ENCODE measurements around the gene RUVBL1.

Gene RUVBL1

GRCh38 chr3:128067489-128067888 is 56.1 kb downstream of the RUVBL1 start:
- TF ChIP-seq CTCF (IDR thresholded peaks at IDR 0.05; ENCODE audit: low read depth, low read length) = no peak
- no peak overlapping the region for H3K4me3 ChIP-seq (ENCODE audit: low read depth, low read length)

DNA sequence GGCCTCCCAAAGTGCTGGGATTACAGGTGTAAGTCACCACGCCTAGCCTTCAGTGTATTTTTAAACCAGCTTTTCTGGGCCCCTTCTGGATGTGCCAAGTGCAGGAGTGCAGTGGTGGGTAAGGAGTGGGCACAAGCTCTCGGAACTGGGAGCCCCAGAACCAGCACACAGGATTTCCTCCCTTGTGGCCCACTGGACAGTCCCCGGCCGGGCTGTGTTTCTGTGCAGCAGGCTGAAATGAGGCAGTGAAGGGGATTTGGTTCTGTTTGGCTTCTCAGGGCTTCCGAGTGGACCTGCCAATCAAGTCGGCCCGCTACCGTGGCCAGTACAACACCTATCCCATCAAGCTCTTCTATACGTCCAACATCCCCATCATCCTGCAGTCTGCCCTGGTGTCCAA is 56.9 kb downstream of the RUVBL1 start:
- H3K4me3 ChIP-seq (ENCODE audit: low read depth, low read length) = no peak overlapping the region
- TF ChIP-seq CTCF (IDR thresholded peaks at IDR 0.05; ENCODE audit: low read depth, low read length) = no peak

DNA sequence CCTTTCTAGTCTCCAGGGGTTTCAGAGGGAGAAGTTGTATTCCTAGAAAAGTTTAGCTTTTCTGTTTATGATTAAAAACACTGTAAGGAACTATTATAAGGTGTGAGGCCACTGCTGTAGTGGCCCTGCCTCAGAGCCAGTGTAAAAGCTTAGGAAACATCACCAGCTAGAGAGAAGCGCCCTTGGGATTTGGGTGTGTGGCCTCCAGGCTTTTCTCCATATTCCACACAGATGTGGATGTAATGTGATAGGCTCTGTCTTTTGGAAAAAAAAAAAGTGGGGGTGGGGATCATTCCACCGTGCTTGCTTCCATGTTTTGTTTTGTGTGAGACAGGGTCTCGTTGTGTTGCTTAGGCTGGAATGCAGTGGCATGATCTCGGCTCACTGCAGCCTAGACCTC is 57.5 kb downstream of the RUVBL1 start:
- H3K4me3 ChIP-seq (ENCODE audit: low read depth, low read length) = no peak overlapping the region
- TF ChIP-seq CTCF (IDR thresholded peaks at IDR 0.05; ENCODE audit: low read depth, low read length) = no peak

GRCh38 chr3:128064962-128065361 is 58.6 kb downstream of the RUVBL1 start:
- no peak for TF ChIP-seq CTCF (IDR thresholded peaks at IDR 0.05; ENCODE audit: low read depth, low read length)
- H3K4me3 ChIP-seq (ENCODE audit: low read depth, low read length) = no peak overlapping the region

DNA sequence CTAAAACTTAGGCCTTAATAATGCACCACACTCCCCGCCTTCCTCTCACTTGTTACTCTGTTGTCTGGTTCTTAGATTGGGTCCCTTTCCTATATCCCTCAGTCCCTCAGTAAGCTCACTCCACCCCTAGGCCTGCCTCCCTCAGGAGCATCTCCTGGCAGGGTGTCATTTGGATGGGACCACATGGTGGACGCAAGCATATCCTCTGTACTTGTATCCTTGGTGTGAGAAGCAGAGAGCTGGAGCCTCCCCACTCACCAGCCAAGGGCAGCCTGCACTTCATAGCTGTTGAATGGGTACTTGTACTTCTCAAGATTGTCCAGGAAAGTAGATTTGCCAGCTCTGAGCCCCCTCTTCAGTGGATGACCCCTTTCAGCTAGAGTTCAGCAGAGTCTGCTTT is 59.7 kb downstream of the RUVBL1 start:
- TF ChIP-seq CTCF (IDR thresholded peaks at IDR 0.05; ENCODE audit: low read depth, low read length) = no peak
- no peak overlapping the region for H3K4me3 ChIP-seq (ENCODE audit: low read depth, low read length)

DNA sequence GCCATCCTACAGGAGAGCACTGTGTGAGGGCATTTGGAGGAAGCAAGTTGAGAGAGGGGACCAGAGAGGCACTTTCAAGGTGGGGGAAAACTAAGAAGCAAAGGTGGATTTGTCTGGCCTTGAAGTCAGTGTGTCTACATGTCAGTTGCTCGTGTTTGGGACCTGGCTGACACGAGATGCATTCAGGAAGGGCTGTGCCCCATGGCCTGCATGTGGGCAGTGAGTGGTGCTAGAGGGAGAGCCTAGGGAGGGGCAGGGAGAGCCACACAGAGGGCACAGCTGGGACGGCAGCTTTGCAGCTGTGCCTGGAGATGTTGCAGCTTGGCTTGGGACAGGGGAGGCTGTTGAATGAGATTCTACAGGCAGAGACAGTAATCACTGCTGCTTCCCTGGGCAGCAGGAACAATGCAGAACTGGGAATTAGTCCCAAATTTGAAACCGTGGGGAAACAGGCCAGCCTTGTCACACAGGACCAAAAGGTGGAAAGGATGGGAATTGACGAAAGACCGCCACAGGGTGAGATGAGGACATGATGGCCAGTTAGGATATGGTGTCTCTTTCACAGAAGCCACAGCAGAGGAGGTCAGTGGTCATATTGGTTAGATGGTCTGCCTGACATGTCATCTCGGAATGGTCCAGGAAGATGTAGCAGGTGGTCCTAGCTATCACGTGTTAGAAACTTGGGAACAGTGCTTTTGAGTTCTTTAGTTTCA is 61.4 kb downstream of the RUVBL1 start:
- no peak overlapping the region for H3K4me3 ChIP-seq (ENCODE audit: low read depth, low read length)
- no peak for TF ChIP-seq CTCF (IDR thresholded peaks at IDR 0.05; ENCODE audit: low read depth, low read length)

DNA sequence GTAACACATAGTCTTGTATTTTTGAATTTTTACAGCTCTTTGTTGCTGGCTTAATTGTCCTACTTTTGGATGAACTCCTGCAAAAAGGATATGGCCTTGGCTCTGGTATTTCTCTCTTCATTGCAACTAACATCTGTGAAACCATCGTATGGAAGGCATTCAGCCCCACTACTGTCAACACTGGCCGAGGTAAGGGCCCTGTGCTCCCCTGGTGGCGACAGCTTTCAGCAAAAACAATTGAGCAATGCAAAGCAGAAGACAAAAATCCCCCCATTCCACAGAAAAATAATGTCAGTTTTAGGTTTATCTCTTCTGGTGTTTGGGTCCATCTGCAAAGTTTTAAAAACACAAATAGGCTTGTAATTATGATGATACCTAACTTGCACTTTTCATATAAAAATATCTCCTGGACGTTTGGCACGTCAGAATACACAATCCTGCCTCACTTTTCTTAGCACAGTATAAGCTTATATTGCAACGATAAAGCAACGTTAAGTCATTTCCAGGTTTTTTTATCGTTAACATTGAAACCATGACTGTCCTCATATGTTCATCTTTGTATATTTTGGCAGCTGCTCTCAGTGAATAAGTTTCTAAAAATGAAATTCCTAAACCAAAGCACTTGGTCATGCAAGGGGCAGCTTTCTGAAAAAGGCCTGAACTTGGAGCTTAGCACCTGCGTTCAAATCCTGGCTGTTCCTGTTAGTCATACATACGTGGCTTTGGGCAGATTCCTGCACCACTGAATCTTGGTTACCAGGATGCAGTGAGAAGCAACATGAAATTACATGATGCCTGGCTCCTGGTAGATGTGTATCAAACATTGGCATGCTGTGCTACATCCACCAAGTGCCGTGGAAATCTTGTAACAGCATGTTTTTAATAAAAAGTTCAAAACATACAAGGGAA is 62.9 kb downstream of the RUVBL1 start:
- TF ChIP-seq CTCF (IDR thresholded peaks at IDR 0.05; ENCODE audit: low read depth, low read length) = no peak
- H3K4me3 ChIP-seq (ENCODE audit: low read depth, low read length) = no peak overlapping the region

Data from WI38 (cell line).